Hematopoietic multipotent progenitor cell (in vitro differentiated cells): ENCODE results near the gene PHKB. TPM values are rescaled to one million over a fixed set of nuclear protein-coding genes. Genes with fewer than 3 reads are reported as not detected.

Experiments used
- DNase-seq, 3 donors: peaks; one replicate each; pipeline ENCODE4 v3.0.0-alpha.2; 2011 to 2015; ENCODE audit warnings: low read depth in 2 of 3, low spot score in 2 of 3
- total RNA-seq: library from RNA; depleted of rRNA; stranded (reverse); fragments of >200 nt; gene quantifications from one replicate; pipeline ENCODE4 v1.2.3, GENCODE V29; 2012

Gene PHKB
- total RNA-seq, 1 donor, result 46.6 TPM

DNA sequence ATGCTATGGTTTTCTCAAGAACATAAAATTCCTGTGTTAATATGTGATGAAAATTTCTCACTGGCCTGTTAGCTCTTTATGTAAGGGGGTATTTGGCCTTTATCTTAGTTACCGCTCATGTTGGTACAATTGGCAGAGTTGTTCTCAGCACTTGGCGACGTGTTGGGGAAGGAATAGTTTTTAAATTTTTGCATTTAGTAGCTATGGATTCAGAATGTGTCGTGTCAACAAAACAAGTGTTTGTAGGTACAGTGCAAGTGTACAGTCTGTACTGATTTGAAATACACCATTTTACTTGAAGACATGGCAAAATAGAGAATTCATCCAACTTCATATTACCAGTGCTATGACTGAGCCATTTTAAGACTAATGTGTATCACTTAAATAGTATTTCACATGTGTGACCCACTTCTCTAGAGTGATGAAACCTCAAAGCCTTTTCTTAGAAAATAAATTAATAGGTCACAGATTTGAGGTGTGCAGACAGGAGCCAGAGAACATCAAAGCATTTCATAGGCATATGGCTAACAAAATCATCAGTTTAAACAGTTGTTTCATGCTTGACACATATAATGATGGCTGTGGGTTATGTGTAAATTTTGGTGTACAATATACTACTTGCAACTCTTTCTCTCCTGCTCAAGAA lies 150.8 kb downstream of the PHKB start:
- DNase-seq, result no peak

DNA sequence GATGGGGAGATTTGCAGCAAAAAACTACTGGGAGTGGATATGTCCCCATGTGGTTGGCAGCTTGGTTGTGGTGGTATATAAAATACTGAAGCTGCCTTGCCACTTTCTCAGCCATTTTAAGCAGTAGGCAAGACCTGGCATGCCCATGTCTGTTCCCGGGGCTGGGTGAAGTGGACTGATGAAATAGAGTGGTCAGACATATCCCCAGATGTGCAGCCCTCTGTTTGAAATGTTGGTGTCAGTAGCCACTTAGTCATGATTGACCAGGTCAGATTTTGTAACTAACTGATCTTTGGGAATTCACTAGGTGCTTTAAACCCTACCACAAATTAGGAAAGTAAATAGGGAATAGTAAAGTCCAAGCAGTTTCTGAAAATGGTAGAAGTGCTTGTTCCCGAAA lies 151.6 kb downstream of the PHKB start:
- no peak for DNase-seq

DNA sequence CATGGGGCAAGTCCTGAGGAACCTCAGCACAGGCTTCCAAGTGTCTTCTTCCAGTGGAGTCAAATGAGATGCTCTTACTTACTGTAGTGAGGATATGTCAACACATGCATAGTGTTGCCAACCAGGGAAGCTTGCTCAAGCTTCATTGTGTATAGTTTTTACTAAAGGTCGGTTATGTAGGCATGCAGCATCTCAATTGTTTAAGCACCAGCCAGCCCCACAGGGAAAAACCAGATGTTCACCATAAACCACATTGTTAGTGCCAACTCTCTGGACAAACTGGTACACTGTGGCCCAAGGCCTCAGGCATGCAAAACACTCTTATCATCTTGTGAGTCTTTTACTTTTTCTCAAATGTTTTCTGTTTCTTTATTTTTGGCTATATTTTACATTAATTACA lies 152.1 kb downstream of the PHKB start:
- no peak for DNase-seq

DNA sequence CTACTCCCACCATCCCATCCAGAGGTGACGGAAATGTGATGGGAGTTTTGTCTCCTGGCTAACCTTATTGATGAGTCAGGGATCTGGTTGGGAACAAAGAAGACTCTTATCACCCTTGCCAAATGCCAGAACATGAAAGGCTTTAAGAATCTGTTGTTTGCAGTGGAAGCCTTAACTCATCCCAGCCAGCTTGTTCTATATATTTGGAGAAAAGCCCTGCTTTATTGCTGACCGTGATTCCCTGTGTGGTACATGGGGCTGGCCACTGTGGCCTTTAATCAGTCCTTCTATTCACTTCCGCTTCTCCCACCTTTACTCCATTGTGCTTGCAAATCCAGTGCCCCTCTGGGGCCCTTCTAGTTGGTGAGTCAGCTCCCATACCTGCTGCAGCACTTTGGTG lies 156.6 kb downstream of the PHKB start:
- no peak for DNase-seq

DNA sequence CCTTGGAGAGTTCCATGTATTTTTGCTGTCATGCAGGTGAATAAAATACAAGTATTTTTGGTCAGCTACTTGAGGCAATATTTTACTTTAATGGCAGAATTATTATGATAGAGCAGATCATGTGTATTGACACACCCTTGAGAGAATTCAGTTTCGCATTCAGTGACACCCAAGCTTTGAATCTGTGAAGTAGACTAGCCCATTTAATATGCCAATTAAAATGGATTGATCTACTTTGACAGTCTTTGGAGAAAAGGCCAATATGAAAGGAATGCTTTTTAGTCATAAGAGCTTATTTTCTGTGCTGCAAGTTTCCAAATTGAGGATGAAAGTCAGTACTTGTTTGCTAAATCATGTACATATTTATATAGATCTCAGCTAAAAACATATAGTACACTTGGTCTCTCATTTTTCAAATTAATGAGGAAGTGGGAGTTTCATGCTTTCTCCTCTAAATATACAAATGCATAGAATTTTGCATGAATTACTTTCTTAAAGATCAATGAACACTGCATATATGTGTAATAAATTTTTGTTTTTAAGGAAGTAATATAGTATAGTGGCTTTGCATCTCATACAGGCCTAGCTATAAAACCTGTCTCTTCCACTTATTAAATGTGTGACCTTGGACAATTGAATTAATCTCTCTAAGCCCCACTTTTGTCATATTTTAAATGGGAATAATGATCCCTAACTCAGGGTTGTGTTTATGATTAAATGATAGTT lies 161.5 kb downstream of the PHKB start:
- DNase-seq, result no peak

DNA sequence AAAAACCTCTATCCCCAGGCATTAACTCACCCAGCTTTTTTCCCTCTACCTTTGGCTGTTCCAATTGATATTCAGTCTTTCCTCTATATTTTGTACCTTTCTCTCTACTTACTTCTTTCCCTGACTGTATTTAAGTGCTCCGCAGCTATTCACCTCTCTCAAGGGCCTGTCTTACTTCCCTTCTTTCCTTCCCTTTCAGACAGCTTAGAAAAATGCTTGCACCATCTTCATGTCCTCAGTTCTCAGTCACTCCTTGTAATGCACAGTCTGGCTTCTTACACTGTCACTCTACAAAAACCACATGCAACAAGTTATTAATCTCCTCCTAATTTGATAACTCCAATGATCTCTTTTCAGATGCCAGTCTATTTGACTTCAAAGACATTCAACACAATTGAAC lies 163.4 kb downstream of the PHKB start:
- DNase-seq, result no peak

DNA sequence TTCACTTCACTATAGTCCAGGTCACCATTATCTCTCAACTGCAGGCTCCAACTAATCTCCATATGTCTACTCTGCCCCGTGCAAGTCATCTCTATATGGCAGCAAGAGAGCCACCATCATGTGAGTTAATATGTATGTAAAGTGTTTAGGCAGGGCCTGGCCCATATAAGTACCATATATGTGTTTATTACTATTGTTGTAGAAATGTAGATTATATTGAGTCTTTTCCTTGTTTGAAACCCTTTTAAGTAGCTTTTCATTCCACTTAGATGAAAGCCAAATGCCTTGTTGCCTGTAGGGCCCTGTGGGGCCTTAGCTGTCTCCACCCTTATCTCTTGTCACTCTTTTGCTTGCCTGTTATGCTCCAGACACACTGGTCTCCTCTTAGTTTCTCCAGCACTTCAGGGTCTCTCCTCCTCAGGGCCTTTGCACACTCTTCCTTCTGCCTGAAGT lies 164.0 kb downstream of the PHKB start:
- no peak for DNase-seq

GRCh38 chr16:47626246-47626645 lies 165.1 kb downstream of the PHKB start:
- no peak for DNase-seq

DNA sequence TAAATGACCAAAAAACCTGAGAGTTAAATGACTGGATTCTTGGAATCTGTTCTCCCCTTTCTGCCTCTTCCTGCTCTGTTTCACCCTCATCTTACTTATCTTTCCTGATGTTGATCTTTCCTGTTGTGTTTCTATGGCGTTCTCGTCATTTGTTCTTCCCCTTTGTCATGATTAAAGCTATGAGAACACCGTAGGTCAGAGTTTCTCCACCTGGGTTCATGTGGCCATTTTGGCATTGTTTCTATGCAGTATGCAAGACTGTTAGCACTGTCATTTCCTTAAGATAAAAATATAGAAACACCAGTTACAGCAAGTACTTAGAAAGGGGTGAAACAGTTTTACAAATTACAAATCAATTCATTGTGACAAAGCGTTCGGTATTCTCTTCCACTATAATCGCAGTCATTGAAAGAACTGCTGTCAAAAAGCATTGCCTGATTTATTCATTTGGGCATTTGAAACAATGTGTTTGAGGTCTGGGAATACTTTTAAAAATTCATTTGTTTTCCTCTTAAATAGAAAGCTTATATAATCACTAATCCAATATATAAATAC lies 166.0 kb downstream of the PHKB start:
- DNase-seq, result peak in 1 of 3 donors; percentile 67

GRCh38 chr16:47627721-47628120 lies 166.6 kb downstream of the PHKB start:
- no peak for DNase-seq

DNA sequence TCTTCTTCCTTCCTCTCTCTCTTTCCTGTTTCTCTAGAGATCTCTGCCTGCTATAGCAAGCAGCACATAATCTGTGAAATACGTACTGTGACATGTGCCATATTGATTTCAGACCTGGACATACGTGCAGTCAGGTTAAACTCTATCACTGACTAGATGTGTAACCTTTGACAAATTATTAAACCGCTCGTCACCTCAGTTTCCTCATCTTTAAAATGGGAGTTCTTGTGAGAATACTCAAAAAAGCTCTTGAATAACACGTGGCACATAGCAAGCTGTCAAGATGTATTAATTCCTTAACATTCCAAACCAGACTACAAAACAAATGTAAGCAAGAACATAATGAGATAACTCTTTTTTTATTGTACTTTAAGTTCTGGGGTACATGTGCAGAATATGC lies 170.0 kb downstream of the PHKB start:
- no peak for DNase-seq

GRCh38 chr16:47634126-47634525 lies 173.0 kb downstream of the PHKB start:
- no peak for DNase-seq

GRCh38 chr16:47634727-47635126 lies 173.6 kb downstream of the PHKB start:
- DNase-seq, result no peak

- DNase-seq, result no peak
Measured at GRCh38 chr16:47636501-47637099, 175.5 kb downstream of the PHKB start.

DNA sequence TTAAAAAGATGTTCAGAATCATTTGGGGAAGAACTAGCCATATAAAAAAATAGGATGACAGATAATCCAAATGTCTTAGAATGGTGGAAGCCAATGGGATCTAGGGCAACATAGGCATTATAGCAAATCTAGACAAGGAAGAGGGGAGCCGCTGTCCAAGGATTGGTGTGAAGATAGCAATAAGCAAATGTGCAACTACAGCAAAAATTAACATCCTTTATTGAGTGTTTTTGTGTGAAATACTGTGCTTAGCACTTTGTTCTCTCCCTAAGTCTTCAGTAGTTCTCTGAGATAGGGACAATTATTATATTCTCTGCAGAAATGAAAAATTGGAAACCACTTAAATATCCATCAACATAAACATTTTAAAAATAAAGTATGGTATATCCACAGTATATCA lies 177.0 kb downstream of the PHKB start:
- no peak for DNase-seq

DNA sequence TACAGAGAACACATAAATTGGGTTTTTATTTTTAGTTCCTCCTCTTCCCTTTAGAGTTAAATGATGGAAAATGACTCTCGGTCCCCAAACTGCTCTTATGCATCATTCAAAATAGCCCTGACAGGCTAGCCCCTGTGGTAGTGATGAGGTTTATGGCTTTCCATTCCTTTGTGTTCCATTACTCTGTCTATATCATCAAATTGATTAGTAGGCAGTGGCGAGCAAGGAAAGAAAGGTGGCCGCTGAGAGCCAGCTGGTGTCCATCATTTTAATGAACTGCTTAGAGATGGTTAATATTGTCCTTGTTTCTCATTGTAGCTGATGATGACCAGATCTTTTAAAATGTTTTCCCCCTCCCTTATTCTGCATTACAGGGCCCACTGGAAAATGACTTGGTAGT lies 179.5 kb downstream of the PHKB start:
- no peak for DNase-seq

- peak in 1 of 3 donors; percentile 60 for DNase-seq
Measured at GRCh38 chr16:47643323-47644000, 182.3 kb downstream of the PHKB start.

DNA sequence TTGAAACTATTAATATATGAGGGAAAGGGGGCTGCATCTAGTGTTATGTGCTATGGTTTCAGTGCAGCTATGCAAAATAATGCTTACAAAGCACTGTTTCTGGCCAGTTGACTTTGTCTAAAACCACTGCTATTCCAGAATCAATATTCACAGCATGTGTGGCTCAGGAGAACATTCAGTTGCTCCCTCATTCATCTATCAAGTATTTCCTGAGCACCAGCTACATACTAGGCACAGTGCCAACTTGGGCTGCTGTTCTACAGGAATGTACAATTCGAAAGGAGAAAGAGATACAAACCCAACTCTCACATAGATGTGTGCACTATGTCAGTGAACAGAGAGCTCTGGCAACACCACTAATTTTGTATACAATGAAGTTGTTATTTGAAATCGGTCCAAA lies 183.0 kb downstream of the PHKB start:
- DNase-seq, result peak in 1 of 3 donors; percentile 28

DNA sequence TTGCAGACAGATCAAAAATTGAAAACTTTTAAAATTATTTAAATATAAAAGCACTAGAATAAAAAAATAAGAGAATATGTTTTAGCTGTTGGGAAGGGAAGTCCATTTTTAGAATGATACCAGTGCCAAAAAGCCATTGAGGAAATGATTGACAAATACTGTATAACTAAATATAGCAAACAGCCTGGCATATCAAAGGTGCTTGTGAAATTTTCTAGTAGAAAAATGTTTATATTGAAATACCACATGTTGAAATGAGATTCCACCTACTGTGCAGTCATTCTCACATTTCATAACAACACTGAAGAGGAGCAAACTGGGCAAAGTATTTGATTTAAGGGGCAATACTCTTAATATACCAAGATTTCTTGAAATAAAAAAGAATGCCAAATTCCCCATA lies 183.5 kb downstream of the PHKB start:
- no peak for DNase-seq

DNA sequence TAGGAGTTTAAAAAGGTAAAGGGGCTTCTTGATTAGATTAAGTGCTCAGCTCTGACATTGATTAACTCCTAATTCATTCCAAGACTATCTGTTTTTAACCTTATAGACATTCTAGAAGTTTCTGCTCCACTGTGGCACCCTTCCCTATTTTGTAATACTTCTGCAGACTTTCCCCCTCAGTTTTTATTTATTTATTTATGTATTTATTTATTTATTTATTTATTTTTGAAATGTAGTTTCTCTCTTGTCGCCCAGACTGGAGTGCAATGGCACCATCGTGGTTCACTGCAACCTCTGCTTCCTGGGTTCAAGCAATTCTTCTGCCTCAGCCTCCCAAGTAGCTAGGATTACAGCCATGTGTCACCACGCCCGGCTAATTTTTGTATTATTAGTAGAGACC lies 185.8 kb downstream of the PHKB start:
- no peak for DNase-seq

- no peak for DNase-seq
Measured at GRCh38 chr16:47657032-47657431, 195.9 kb downstream of the PHKB start.
